NCI-H2107 treated with DMSO at 0.1 percent for 48 hours (cell line): ENCODE measurements around the gene TOGARAM1.
"Not testable (repeated sequence)": the region's sequence is repeated elsewhere in the genome, so short reads cannot be mapped to it uniquely, and the experiment has no call there.

Experiments used
- DNase-seq: peaks from one replicate; lab custom pipeline; 2025; ENCODE audit not compliant: unreplicated experiment; lab: John Stamatoyannopoulos, UW

The TOGARAM1 gene

DNA sequence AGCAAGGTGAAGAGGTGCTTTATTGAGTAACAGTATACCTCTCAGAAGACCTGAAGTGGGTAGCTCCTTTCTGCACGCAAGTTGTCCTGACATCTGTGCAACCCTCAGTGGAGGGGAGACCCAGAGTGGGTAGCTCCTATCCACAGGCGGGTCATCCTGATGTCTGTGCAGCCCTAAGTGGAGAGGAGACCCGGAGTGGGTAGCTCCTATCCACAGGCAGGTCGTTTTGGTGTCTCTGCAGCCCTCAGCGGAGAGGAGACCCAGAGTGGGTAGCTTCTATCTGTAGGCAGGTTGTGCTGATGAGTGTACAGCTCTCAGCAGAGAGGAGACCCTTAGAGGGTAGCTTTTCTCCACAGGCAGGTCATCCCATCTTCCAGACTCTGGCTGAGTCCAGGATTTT is 76.9 kb downstream of the TOGARAM1 start:
- no peak for DNase-seq

GRCh38 chr14:45039390-45039789 is 77.4 kb downstream of the TOGARAM1 start:
- no peak for DNase-seq

- DNase-seq, result no peak
Observed at GRCh38 chr14:45041641-45042040, 79.7 kb downstream of the TOGARAM1 start.

GRCh38 chr14:45044638-45045037 is 82.6 kb downstream of the TOGARAM1 start:
- no peak for DNase-seq

DNA sequence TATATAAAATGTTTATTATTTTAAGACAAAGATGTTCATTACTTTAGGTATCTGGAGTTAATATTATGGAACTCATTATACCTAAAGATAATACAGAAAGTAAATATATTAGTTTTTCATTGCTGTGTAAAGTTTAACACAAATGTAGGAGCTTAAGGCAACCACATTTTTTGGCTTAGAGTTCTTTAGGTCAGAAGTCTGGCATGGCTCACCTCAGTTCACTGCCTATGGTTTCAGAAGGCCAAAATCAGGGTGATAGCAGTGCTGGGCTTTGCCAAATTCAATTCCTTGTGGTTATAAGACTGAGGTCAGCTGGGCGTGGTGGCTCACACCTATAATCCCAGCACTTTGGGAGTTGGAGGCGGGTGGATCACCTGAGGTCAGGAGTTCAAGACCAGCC is 86.4 kb downstream of the TOGARAM1 start:
- no peak for DNase-seq

GRCh38 chr14:45051180-45051579 is 89.2 kb downstream of the TOGARAM1 start:
- DNase-seq, result no peak

DNA sequence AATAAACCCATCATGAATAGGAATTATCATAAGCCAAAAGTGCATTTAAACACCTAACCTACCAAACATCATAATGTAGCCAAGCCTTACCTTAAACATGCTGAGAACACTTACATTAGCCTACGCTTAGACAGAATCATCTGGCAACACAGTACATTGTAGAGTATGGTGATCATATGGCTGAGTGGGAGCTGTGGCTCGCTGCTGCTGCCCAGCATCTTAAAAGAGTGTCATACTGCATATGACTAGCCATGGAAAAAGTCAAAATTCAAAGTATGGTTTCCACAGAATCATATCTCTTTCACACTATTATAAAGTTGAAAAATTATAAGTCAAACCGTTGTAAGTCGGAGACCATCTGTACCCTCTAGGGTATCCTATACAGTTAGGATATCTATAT is 89.9 kb downstream of the TOGARAM1 start:
- no peak for DNase-seq

- no peak for DNase-seq
Observed at GRCh38 chr14:45057349-45057748, 95.4 kb downstream of the TOGARAM1 start.

- DNase-seq, result no peak
Observed at GRCh38 chr14:45057881-45058364, 95.9 kb downstream of the TOGARAM1 start.

DNA sequence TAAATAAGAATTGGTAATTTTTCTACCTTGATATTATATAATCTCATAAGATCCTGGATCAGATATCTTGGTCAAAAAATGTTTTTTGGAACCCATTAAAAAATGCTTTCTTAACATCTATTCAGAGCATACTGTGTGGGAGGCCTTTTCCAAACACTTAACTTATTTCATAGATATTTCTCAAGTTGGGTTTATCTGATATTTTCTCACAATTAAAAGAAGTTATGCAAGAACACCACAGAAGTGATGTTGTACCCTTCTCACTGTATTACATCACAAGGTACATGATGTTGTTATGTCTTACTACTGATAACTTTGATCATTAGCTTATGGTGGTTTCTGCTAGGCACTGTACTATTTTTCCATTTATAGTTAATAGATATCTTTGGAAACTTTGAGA is 98.6 kb downstream of the TOGARAM1 start:
- DNase-seq, result no peak

GRCh38 chr14:45065540-45065939 is 103.5 kb downstream of the TOGARAM1 start:
- DNase-seq, result no peak

DNA sequence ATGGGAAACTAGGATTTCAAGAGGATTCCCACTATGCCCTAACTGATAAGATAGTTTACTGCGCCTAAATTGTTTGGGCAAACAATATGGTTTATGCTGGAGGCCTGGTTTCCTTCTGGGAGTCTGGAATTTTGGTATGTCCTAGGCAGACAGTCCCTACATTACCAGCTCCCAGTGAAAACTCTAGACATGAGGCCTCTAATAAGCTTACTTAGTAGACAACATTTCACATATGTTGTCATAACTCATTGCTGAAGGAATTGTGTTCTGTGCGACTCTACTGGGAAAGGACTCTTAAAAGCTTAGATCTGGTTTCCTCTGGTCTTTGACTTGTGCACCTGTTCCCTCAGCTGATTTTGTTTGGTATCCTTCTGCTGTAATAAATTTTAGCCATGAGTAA is 104.0 kb downstream of the TOGARAM1 start:
- DNase-seq, result no peak

GRCh38 chr14:45066667-45067066 is 104.7 kb downstream of the TOGARAM1 start:
- DNase-seq, result no peak

GRCh38 chr14:45068396-45068795 is 106.4 kb downstream of the TOGARAM1 start:
- DNase-seq, result no peak

- DNase-seq, result no peak
Observed at GRCh38 chr14:45070215-45070614, 108.2 kb downstream of the TOGARAM1 start.

DNA sequence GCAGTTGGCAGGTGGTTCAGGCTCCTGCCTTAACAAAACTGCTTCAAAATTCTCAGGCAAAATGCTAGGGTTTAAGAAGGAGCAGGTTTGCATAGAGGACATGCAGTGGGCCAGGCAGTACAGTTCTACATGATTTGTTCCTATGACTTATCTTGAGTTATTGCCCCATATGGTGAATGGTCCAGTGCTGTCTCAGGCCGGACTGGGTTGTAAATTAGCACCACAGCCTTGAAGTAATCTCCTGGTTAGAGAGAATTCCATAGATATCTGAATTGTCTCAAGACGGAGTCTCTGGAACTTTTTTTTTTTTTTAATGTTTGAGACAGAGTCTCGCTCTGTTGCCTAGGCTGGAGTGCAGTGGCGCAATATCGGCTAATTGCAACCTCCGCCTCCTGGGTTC is 110.1 kb downstream of the TOGARAM1 start:
- DNase-seq, result no peak

DNA sequence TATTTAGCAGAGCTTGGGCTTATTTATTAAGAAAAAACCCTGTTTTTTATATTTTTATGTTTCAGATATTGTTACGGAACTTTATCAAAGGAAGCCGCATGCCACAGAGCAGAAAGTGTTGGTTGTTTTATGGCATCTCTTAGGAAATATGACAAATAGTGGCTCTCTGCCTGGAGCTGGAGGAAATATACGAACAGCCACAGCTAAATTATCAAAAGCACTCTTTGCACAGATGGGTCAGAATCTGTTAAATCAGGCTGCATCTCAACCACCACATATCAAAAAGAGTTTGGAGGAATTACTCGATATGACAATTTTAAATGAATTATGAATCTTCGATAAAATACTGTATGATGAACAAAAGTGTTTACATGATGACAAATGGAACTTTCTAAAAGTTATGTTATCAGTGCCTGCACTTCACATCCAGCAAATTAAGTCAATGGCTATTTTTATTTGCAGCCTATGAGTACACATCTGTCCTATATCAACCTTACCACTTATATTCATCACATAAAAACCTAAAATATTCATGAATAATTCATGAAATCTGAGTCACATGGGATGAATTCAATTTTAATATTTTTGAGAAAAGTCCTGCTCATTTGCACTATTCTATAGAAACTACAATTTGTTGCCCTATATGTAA is 111.4 kb downstream of the TOGARAM1 start:
- no peak for DNase-seq

GRCh38 chr14:45078323-45078722 is 116.3 kb downstream of the TOGARAM1 start:
- no peak for DNase-seq

- DNase-seq, result not testable (repeated sequence)
Observed at GRCh38 chr14:45080416-45080968, 118.5 kb downstream of the TOGARAM1 start.

GRCh38 chr14:45081096-45081495 is 119.1 kb downstream of the TOGARAM1 start:
- DNase-seq, result not testable (repeated sequence)

DNA sequence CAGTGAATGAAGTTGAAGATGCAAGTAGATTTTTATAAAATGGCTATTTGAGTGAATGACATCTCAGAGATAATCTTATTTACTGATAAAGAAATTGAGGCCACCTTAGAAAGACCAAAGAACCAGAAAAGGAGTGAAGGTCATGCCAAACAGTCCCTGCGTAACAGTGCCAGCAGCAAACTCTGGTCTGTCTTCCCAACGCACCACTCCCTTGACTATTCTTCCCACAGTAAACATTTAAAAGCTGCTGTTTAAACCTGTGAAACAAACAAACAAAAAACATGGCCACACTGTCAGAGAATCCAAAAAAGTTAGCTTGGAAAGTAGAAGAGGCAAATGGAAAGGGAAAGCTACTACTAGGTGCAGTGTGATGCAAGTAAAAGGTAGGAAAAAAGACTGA is 120.4 kb downstream of the TOGARAM1 start:
- no peak for DNase-seq

DNA sequence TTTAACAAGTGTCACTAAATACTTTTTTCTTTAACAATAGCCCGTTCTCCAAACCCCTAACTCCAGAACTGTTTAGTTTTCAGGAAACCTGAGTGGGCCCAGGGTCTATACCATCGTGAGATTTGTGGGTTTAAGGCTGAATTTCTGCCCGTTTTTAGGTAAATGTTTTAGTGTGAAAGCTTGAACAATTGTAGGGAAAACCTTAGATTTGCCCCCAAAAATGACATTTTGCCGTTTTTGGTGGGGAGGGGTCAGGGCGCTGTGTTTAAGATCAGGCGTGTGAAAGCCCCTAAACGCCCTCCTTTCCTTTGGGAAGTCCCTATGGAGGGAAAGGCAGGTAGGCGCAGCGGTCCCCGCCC is 121.6 kb downstream of the TOGARAM1 start:
- DNase-seq, result no peak
